Stimulated activated CD8-positive, alpha-beta memory T cell treated with anti-CD3 and anti-CD28 coated beads, Interleukin-15, amount 100 ng/mL, for 4 hours (primary cell): Measurements from ENCODE around the gene DDX39B.
"Not testable (repeated sequence)": the region's sequence is repeated elsewhere in the genome, so short reads cannot be mapped to it uniquely, and the experiment has no call there.

Source experiments
- DNase-seq, 2 donors: peaks; one replicate each; pipeline ENCODE4 v3.0.0-alpha.2; 2020; ENCODE audit warnings: low read depth in 2 of 2

The DDX39B gene

GRCh38 chr6:31541658-31542521, at the start of gene DDX39B:
Gene DDX39B (minus strand): TSS chr6:31542003. CDS start chr6:31540532, 1,471 bp downstream.
- peak; percentile 83 to 91 for DNase-seq

DNA sequence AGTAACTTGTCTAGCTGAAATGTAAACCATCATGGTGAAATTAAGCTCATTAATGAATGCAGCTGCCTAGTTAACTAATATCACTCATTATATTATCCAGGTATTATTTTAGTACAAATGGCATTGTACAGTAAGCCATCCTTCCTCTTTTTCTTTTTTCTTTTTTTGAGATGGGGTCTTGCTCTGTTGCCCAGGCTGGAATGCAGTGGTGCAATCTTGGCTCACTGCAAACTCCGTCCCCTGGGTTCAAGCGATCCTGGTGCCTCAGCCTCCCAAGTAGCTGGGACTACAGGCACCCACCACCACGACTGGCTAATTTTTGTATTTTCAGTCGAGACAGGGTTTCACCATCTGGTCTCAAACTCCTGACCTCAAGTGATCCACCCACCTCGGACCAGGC, 48.9 kb upstream of the DDX39B start:
- not testable (repeated sequence) for DNase-seq

DNA sequence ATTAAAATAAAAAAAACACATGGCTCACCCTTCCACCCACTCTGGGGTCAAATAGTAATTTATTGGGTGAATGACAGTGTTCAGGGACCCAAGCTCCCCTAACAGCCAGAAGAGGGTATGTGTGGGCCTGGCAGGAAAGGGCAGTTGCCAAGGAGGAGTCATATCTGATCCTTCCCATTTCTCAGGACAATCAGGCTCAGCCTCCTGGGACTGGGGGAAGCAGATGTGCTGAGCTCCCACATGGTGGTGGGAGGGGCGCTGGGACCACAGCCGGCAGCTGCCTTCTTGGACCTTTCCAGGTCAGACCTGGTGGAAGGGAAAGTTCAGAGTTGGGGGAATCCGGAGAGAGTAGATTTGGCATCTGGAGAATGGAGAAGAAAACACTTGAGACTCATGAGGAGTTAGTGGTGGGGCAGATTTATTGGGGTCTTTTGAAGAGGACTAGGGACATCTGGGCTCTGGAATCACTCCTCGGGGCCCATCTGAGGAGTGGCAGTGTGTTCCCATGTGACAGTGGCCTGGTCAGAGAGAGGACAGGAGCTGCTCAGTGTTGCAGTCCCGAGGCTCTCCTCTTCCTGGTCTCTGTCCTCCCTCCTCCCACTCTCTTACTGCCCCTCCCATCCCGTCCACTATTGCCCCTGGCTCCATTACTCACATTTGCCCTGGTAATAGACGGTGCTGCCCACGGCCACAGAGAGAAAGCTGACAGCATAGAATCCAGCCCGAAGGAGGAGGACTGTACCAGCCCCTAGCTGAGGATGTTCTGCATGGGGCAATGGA, 47.3 kb upstream of the DDX39B start:
- no peak for DNase-seq

DNA sequence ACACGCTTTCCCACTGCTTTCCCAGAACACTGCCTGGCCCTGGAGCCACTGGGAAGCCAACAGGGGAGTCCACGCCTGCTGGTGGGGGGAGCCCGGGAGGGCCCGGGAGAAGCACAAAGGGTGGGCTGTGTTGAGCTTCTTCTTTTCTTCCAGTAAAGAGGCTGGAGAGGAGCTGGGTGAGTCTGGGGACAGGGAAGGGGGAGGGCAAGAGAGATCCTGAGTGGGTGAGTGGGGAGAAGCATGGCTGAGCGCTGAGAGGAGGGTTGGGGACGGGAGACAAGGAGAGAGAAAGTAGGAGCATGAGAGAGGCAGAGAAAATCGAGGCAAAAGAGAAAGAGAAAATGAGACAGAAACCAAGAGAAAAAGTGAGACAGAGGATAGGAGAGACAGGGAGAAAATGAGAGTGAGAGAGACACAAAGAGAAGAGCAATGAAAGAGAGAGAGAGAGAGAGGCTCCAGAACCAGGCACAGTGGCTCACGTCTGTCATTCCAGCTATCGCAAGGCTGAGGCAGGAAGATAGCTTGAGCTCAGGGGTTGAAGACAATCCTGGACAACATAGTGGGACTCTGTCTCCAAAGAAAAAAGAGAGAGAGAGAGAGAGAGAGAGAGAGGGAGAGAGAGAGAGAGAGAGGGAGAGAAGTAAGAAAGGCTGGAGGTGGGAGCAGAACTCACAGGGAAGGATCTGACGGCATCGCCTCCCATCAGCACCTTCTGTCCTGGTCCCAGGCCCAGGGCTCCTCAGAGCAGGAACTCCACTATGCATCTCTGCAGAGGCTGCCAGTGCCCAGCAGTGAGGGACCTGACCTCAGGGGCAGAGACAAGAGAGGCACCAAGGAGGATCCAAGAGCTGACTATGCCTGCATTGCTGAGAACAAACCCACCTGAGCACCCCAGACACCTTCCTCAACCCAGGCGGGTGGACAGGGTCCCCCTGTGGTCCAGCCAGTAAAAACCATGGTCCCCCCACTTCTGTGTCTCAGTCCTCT, 46.3 kb upstream of the DDX39B start:
- no peak for DNase-seq

DNA sequence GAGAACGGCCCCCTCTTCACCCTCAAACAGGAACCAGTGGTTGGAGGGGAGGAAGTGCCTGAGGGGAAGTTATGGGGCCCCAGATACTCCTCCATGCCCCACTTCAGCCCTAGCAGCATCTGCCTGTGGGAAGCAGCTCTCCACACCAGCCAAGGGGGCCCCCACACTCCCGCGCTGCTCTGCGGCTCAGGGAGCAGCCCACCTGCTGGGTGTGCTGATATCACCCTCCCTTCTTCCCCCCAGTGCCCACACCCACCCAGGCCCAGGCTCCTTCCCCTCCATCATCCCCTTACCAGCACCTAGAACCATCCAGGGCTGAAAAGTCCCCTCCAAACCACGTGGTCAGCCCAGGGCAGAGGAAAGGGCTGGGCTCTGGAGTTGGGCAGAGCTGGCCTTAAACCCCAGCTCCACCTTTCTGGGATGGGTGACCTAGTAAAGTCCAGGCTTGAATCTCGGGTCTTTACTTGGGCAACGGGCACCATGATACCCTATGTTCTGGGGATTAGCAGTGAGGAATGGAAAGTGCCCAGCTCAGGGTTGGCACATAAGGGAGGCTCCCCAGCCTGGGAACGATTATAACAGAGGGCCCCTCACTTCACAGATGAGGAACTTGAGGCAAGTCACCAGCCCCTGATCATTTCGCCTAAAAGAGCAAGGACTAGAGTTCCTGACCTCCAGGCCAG, 44.9 kb upstream of the DDX39B start:
- no peak for DNase-seq

DNA sequence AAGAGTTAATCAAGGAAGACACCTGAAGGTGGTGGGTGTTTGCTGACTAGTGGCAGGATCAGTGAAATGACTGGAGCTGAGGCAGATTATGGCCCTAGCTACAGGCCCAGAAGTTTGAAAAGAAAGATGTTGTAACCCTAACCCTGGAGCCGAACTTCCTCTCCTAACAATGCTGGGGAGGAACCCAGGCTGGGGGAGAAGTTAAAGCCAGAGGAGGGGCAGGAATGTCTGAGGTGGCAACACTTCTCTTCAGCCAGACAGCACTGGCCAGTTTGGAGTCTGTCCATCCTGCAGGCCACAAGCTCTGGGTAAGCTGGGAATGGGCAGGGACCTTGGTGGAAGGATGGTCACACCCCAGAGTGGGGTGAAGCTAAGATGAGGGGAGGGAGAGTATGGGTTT, 44.2 kb upstream of the DDX39B start, which contains the start of gene LST1:
Gene LST1 (plus strand): TSS at position 270 of the 400 bp plus-strand sequence. CDS start 1,023 bp downstream, outside the sequence.
- no peak for DNase-seq

DNA sequence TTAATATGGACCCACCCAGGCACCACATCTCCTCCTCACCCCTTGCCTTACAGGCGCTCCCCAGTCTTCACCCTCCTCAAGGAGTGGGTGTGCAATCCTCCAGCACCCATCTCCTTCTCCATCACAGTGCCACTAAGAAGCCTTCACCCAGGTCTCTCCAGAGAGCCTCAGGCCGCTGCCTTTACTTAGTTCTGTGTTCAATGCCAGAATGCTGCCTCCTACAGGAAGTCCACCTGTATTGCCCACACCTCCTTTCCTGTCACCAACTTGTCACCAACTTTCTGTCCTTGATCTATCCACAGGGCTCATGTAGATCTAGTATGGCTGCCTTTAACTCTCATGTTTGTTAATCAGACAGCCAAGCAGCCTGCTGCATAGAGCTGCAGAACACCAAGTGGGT, 43.7 kb upstream of the DDX39B start:
- DNase-seq = no peak

DNA sequence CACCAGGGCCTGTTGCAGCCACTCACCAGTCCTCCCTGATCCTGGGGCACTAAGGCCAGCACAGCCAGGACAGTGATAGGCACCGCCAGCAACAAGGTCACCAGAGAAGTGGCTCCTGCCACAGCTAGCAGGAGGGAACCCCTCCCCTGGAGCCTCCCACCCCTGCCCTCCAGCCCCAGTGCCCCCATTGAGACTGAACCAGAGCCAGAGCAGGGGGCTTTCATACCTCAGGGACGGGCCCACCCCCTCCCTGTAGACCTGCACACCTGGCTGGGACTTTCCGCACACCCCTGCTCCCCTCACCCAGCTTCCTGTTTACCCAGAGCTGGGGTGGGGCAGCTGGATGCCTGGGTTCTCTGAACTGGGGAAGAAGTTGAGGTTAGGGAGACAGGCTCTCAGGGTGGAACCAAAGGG, 40.4 kb upstream of the DDX39B start, which contains the start of gene LTB:
Gene LTB (minus strand): TSS at position 195 of the 414 bp plus-strand sequence. CDS start 7 bp downstream, at position 188.
- DNase-seq = no peak

GRCh38 chr6:31581434-31582229, 39.8 kb upstream of the DDX39B start:
- DNase-seq = no peak

GRCh38 chr6:31580807-31581433, 39.1 kb upstream of the DDX39B start:
- DNase-seq = peak; percentile 69 to 79

GRCh38 chr6:31580438-31580740, 38.6 kb upstream of the DDX39B start:
- no peak for DNase-seq

- no peak for DNase-seq
Observed at GRCh38 chr6:31579546-31580437, 38.0 kb upstream of the DDX39B start.

GRCh38 chr6:31579119-31579505, 37.3 kb upstream of the DDX39B start:
- DNase-seq = no peak

GRCh38 chr6:31578184-31579118, 36.6 kb upstream of the DDX39B start:
- DNase-seq = no peak

GRCh38 chr6:31577579-31577966, 35.8 kb upstream of the DDX39B start:
- DNase-seq = no peak

DNA sequence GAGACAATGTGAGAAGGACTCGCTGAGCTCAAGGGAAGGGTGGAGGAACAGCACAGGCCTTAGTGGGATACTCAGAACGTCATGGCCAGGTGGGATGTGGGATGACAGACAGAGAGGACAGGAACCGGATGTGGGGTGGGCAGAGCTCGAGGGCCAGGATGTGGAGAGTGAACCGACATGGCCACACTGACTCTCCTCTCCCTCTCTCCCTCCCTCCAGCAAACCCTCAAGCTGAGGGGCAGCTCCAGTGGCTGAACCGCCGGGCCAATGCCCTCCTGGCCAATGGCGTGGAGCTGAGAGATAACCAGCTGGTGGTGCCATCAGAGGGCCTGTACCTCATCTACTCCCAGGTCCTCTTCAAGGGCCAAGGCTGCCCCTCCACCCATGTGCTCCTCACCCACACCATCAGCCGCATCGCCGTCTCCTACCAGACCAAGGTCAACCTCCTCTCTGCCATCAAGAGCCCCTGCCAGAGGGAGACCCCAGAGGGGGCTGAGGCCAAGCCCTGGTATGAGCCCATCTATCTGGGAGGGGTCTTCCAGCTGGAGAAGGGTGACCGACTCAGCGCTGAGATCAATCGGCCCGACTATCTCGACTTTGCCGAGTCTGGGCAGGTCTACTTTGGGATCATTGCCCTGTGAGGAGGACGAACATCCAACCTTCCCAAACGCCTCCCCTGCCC, 35.2 kb upstream of the DDX39B start:
- no peak for DNase-seq
